Measurements from ENCODE around the gene VPS35. TPM values are rescaled to one million over a fixed set of nuclear protein-coding genes. Genes with fewer than 3 reads are reported as not detected.
"Not testable (repeated sequence)": the region's sequence is repeated elsewhere in the genome, so short reads cannot be mapped to it uniquely, and the experiment has no call there.

Gene VPS35
- total RNA-seq, 1 experiment from 2014 or later = 70.4 TPM

DNA sequence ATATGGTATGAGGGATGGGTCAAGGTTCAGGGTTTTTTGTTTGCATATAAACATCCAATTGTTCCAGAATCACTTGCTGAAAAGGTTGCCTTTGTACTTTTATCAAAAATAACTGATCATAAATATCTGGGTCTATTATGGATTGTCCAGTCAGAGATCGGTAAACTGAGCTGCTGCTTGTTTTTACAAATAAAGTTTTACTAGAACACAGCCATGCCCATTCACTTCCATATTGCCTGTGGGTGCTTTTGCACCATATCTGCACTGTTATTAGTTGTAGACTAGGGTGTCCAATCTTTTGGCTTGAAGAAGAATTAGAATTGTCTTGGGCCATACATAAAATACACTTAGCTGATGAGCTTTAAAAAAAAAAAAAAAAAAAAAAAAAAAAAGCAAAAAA lies 11.0 kb downstream of the VPS35 start:
- H4K8ac ChIP-seq (replicated peaks; ENCODE audit: insufficient read length, low read depth, low read length); H3K4me1 Mint-ChIP-seq; H3K9me3 ChIP-seq (ENCODE audit: control insufficient read depth, low read depth, low read length); H3K4ac ChIP-seq (ENCODE audit: low read depth, low read length); H2AFZ ChIP-seq (ENCODE audit: low read length); H3K14ac ChIP-seq (ENCODE audit: insufficient read depth, low read length); H3K27me3 ChIP-seq (ENCODE audit: insufficient read depth, low read length); H3K27me3 Mint-ChIP-seq (ENCODE audit: low read depth); H3K4me1 ChIP-seq (ENCODE audit: insufficient read depth, low read length); H3K79me1 ChIP-seq (ENCODE audit: insufficient read depth, low read depth, low read length, poor library complexity, severe bottlenecking); H3K56ac ChIP-seq (ENCODE audit: insufficient read length, low read depth, low read length); H3K9me3 Mint-ChIP-seq; H4K20me1 ChIP-seq (ENCODE audit: control insufficient read depth, insufficient read depth, insufficient read length); H2AK5ac ChIP-seq (ENCODE audit: insufficient read length, low read length); H3K18ac ChIP-seq (ENCODE audit: insufficient read length, low read depth, low read length); DNase-seq; H3K79me2 ChIP-seq (ENCODE audit: insufficient read depth, low read length); H2BK15ac ChIP-seq (ENCODE audit: low read depth, low read length); H2BK20ac ChIP-seq (ENCODE audit: low read depth, low read length, poor library complexity, severe bottlenecking); H3K4me3 Mint-ChIP-seq; H3K4me2 ChIP-seq (ENCODE audit: insufficient read depth, insufficient read length, low read length); H3K27ac ChIP-seq (ENCODE audit: insufficient read length, low read depth, low read length); H3K23me2 ChIP-seq (ENCODE audit: insufficient read length, low read depth, low read length, poor library complexity, severe bottlenecking); H4K5ac ChIP-seq (ENCODE audit: insufficient read length, low read depth, low read length); H3K23ac ChIP-seq (ENCODE audit: insufficient read length, low read depth, low read length); H2BK5ac ChIP-seq (ENCODE audit: insufficient read length, low read length); H4K91ac ChIP-seq (ENCODE audit: insufficient read length, low read depth, low read length); H3K9ac ChIP-seq (ENCODE audit: extremely low read depth, insufficient read length, low read length); H2BK12ac ChIP-seq (ENCODE audit: insufficient read length, low read depth, low read length); H3K27ac Mint-ChIP-seq; H3T11ph ChIP-seq (ENCODE audit: low read length); H2BK120ac ChIP-seq (ENCODE audit: low read depth, low read length, poor library complexity, severe bottlenecking): not testable (repeated sequence)
- no CpG with 5 or more reads among the region's 1 CpG for WGBS (ENCODE audit: extremely low coverage, insufficient read length, low lambda C conversion rate)
- peaks cover 22 to 66% (median 64%) of the 10 kb centered on the region in 3 experiments; a peak in 5 of 7 replicates for H3K36me3 Mint-ChIP-seq (ENCODE audit: insufficient read depth in 1 of 3, low read depth in 3 of 3)
